GM23338 (cell line): Measurements from ENCODE around the gene ARHGEF28. TPM values are rescaled to one million over a fixed set of nuclear protein-coding genes. Genes with fewer than 3 reads are reported as not detected.

ENCODE experiments used
- ATAC-seq: fragments of 200-7000 bp; cut with Tn5 transposase; 3 replicates; pipeline ENCODE4 v1.9.1; 2020
- DNase-seq: peaks from one replicate; pipeline ENCODE4 v3.0.0-alpha.2; 2015; ENCODE audit warnings: low spot score
- H2AFZ ChIP-seq: fragments of 200-600 bp; sonication (generic); 2 replicates; pipeline ENCODE4 v1.8.0; 2016; ENCODE audit warnings: antibody characterized with exemption, mild to moderate bottlenecking, moderate library complexity
- H3F3A ChIP-seq: fragments of 200-600 bp; sonication (generic); replicated peaks from 2 replicates; pipeline ENCODE4 v1.8.0; 2017; ENCODE audit warnings: antibody characterized with exemption, mixed run types, low read depth
- H3K27ac ChIP-seq: fragments of 200-600 bp; sonication (generic); 2 replicates; pipeline ENCODE4 v1.6.1; 2016; ENCODE audit warnings: low read depth
- H3K27me3 ChIP-seq: fragments of 200-600 bp; sonication (generic); 2 replicates; pipeline ENCODE4 v1.8.0; 2016; ENCODE audit warnings: mild to moderate bottlenecking, mixed run types, moderate library complexity; ENCODE audit not compliant: insufficient read depth
- H3K36me3 ChIP-seq: fragments of 200-600 bp; sonication (generic); 2 replicates; pipeline ENCODE4 v1.8.0; 2016; ENCODE audit warnings: mild to moderate bottlenecking; ENCODE audit not compliant: insufficient read depth
- H3K4me1 ChIP-seq: fragments of 200-600 bp; sonication (generic); 2 replicates; pipeline ENCODE4 v1.8.0; 2016; ENCODE audit warnings: mild to moderate bottlenecking, moderate library complexity; ENCODE audit not compliant: insufficient read depth
- H3K4me2 ChIP-seq: fragments of 200-600 bp; sonication (generic); 2 replicates; pipeline ENCODE4 v1.7.1; 2017; ENCODE audit warnings: mixed run types
- H3K4me3 ChIP-seq: fragments of 200-600 bp; sonication (generic); 2 replicates; pipeline ENCODE4 v1.6.1; 2016; ENCODE audit warnings: mixed run types
- H3K79me2 ChIP-seq: fragments of 200-600 bp; sonication (generic); replicated peaks from 2 replicates; pipeline ENCODE4 v1.8.0; 2017; ENCODE audit warnings: mild to moderate bottlenecking; ENCODE audit not compliant: insufficient read depth
- H3K9me2 ChIP-seq: fragments of 200-600 bp; sonication (generic); 2 replicates; pipeline ENCODE4 v1.8.0; 2017; ENCODE audit not compliant: insufficient read depth
- H4K20me1 ChIP-seq: fragments of 200-600 bp; sonication (generic); replicated peaks from 2 replicates; pipeline ENCODE4 v1.8.0; 2017; ENCODE audit warnings: mild to moderate bottlenecking; ENCODE audit not compliant: insufficient read depth
- H3K27ac Mint-ChIP-seq: 2 replicates; pipeline ENCODE4 v1.8.0; 2020; ENCODE audit warnings: inconsistent platforms, mild to moderate bottlenecking, moderate library complexity, mixed read lengths
- H3K27me3 Mint-ChIP-seq: 3 replicates; pipeline ENCODE4 v1.8.0; 2022; ENCODE audit warnings: low read depth, mild to moderate bottlenecking, moderate library complexity, mixed read lengths, inconsistent platforms; ENCODE audit not compliant: insufficient read depth, poor library complexity
- H3K36me3 Mint-ChIP-seq: 3 replicates; pipeline ENCODE4 v1.8.0; 2021; ENCODE audit warnings: low read depth, mild to moderate bottlenecking, inconsistent platforms, moderate library complexity, mixed read lengths
- H3K4me1 Mint-ChIP-seq: 3 replicates; pipeline ENCODE4 v1.8.0; 2020; ENCODE audit warnings: mild to moderate bottlenecking, inconsistent platforms, mixed read lengths
- H3K4me3 Mint-ChIP-seq: 3 replicates; pipeline ENCODE4 v1.8.0; 2021; ENCODE audit warnings: moderate library complexity, mild to moderate bottlenecking, inconsistent platforms, mixed read lengths
- H3K9me3 Mint-ChIP-seq: 3 replicates; pipeline ENCODE4 v1.8.0; 2020; ENCODE audit warnings: moderate library complexity, mild to moderate bottlenecking, inconsistent platforms, mixed read lengths
- ETS1 ChIP-seq: IDR thresholded peaks from 2 replicates; pipeline ENCODE4 v1.6.1; 2016; ENCODE audit warnings: antibody characterized with exemption
- NANOG ChIP-seq: IDR thresholded peaks from 2 replicates; pipeline ENCODE4 v1.6.1; 2016; ENCODE audit warnings: antibody characterized with exemption, borderline replicate concordance
- POLR2AphosphoS5 ChIP-seq: IDR thresholded peaks from 2 replicates; pipeline ENCODE4 v1.6.1; 2016; ENCODE audit warnings: antibody characterized with exemption, low read depth
- ZNF114 ChIP-seq: fragments of 250-450 bp; sonication (Bioruptor Pico); IDR thresholded peaks from 2 replicates; pipeline ENCODE4 v1.5.0; 2020; ENCODE audit warnings: mild to moderate bottlenecking, moderate library complexity
- polyA plus RNA-seq: library from polyadenylated mRNA; unstranded; fragments of >200 nt; fragmentation: Nextera tagmentation; extraction: Ambion mirVana; gene quantifications from 2 replicates; pipeline ENCODE4 v1.2.1, GENCODE V29; 2016
- total RNA-seq: library from RNA; depleted of rRNA; stranded (reverse); fragments of >200 nt; shearing (Covaris generic); gene quantifications from 2 replicates; pipeline ENCODE4 v1.2.3, GENCODE V29; 2014
- TF ChIP-seq, protein P1 (sequence below), 2 experiments: fragments of 200-600 bp in 1 of 2; sonication (generic) in 1 of 2; conservative IDR thresholded peaks; 2 replicates each; pipeline versions ENCODE4 v1.5.1 to v1.6.1; 2016 to 2017; ENCODE audit warnings: antibody characterized with exemption in 2 of 2, low read depth in 2 of 2, mild to moderate bottlenecking in 2 of 2, moderate library complexity in 1 of 2

Gene ARHGEF28
- total and polyA plus RNA-seq, 2 experiments from 2014 or later, result 0.39 to 1.0 TPM

- TF ChIP-seq, protein P1, sequence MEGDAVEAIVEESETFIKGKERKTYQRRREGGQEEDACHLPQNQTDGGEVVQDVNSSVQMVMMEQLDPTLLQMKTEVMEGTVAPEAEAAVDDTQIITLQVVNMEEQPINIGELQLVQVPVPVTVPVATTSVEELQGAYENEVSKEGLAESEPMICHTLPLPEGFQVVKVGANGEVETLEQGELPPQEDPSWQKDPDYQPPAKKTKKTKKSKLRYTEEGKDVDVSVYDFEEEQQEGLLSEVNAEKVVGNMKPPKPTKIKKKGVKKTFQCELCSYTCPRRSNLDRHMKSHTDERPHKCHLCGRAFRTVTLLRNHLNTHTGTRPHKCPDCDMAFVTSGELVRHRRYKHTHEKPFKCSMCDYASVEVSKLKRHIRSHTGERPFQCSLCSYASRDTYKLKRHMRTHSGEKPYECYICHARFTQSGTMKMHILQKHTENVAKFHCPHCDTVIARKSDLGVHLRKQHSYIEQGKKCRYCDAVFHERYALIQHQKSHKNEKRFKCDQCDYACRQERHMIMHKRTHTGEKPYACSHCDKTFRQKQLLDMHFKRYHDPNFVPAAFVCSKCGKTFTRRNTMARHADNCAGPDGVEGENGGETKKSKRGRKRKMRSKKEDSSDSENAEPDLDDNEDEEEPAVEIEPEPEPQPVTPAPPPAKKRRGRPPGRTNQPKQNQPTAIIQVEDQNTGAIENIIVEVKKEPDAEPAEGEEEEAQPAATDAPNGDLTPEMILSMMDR (conservative IDR thresholded peaks at IDR 0.05; ENCODE audit: low read depth in 2 of 2), result no peak
- TF ChIP-seq ETS1, result no peak
- TF ChIP-seq ZNF114, result no peak
- TF ChIP-seq POLR2AphosphoS5, result no peak
- no peak for TF ChIP-seq NANOG
These were observed 47.2 kb downstream of the ARHGEF28 start (continued) for GRCh38 chr5:73673161-73673591.

DNA sequence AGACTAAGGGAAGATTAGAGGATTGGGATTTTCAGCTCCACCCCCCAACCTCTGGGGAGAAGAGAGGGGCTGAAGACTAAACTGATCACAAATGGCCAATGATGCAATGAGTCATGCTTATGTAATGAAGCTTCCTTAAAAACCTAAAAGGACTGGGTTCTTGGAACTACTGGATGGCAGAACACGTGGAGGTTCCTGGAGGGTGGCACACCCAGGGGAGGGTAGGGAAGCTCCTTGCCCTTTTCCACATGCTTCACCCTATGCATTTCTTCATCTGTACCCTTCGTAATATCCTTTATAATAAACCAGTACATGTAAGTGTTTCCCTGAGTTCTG is 48.6 kb downstream of the ARHGEF28 start:
- H2AFZ ChIP-seq, result no peak overlapping the region
- H3K27ac ChIP-seq, result no peak overlapping the region
- H3K36me3 ChIP-seq, result no peaks in the 10 kb centered on the region
- H3K9me2 ChIP-seq, result no peaks in the 10 kb centered on the region
- Mint-ChIP-seq H3K4me1 (peaks cover 13% of the 10 kb centered on the region; the same call in 2 of the 3 replicates), H3K36me3 (no peaks in the 10 kb centered on the region), H3K27me3 (peaks cover 2% of the 10 kb centered on the region), H3K9me3 (no peaks in the 10 kb centered on the region), H3K4me3 (no peak overlapping the region), H3K27ac (no peak overlapping the region)
- H4K20me1 ChIP-seq, result no peaks in the 10 kb centered on the region
- H3K4me3 ChIP-seq, result no peak overlapping the region
- DNase-seq, result no peak
- H3F3A ChIP-seq, result no peaks in the 10 kb centered on the region
- no peaks in the 10 kb centered on the region for H3K79me2 ChIP-seq
- H3K27me3 ChIP-seq, result no peaks in the 10 kb centered on the region
- TF ChIP-seq, protein P1 (conservative IDR thresholded peaks at IDR 0.05; ENCODE audit: low read depth in 2 of 2), result no peak
- TF ChIP-seq ZNF114, result no peak
- no peak for ATAC-seq
- no peak overlapping the region for H3K4me2 ChIP-seq
- peaks cover 6% of the 10 kb centered on the region; the same call in 1 of the 2 replicates for H3K4me1 ChIP-seq

- H3K27ac Mint-ChIP-seq, result no peak overlapping the region
- H3K4me3 ChIP-seq, result no peak overlapping the region
- no peak overlapping the region for H3K4me3 Mint-ChIP-seq
- H4K20me1 ChIP-seq, result no peaks in the 10 kb centered on the region
- H3K36me3 ChIP-seq, result no peaks in the 10 kb centered on the region
- H3K4me1 ChIP-seq, result peaks cover 1% of the 10 kb centered on the region; the same call in 1 of the 2 replicates
- H3K4me1 Mint-ChIP-seq, result peaks cover 7% of the 10 kb centered on the region; the same call in 2 of the 3 replicates
- H3F3A ChIP-seq, result no peaks in the 10 kb centered on the region
- no peaks in the 10 kb centered on the region for H3K9me2 ChIP-seq
- H3K27me3 ChIP-seq, result no peaks in the 10 kb centered on the region
- no peaks in the 10 kb centered on the region for H3K36me3 Mint-ChIP-seq
- no peak overlapping the region for H2AFZ ChIP-seq
- ATAC-seq, result no peak
- no peak overlapping the region for H3K4me2 ChIP-seq
- no peak for DNase-seq
- H3K9me3 Mint-ChIP-seq, result no peaks in the 10 kb centered on the region
- peaks cover 2% of the 10 kb centered on the region for H3K27me3 Mint-ChIP-seq
- no peaks in the 10 kb centered on the region for H3K79me2 ChIP-seq
- H3K27ac ChIP-seq, result no peak overlapping the region
- TF ChIP-seq ETS1, result no peak
These were observed 52.3 kb downstream of the ARHGEF28 start for GRCh38 chr5:73678322-73678740.
